Aorta (tissue), 5 donors: ENCODE results near the gene NR2C2. TPM values are rescaled to one million over a fixed set of nuclear protein-coding genes. Genes with fewer than 3 reads are reported as not detected.
"Not testable (repeated sequence)": the region's sequence is repeated elsewhere in the genome, so short reads cannot be mapped to it uniquely, and the experiment has no call there.

Experiments
- ATAC-seq: fragments of 200-7000 bp; cut with Tn5 transposase; one replicate; pipeline ENCODE4 v1.9.1; 2022; ENCODE audit warnings: moderate library complexity; ENCODE audit not compliant: low FRiP score
- DNase-seq, 2 donors: peaks; one replicate each; pipeline ENCODE4 v3.0.0-alpha.2; 2020
- H3K27ac ChIP-seq, 2 donors: one replicate each; pipeline ENCODE4 v1.5.1; 2013; ENCODE audit warnings: low read length in 2 of 2, mild to moderate bottlenecking in 2 of 2, moderate library complexity in 2 of 2, control low read depth in 1 of 2, inconsistent platforms in 1 of 2, low read depth in 1 of 2
- H3K27me3 ChIP-seq, 2 donors: one replicate each; pipeline ENCODE4 v1.6.1; 2013; ENCODE audit warnings: control low read depth in 1 of 2, low read length in 1 of 2, mild to moderate bottlenecking in 1 of 2, moderate library complexity in 1 of 2; ENCODE audit not compliant: insufficient read depth in 2 of 2, control insufficient read depth in 1 of 2
- H3K36me3 ChIP-seq, 2 donors: one replicate each; pipeline ENCODE4 v1.6.1; 2013; ENCODE audit warnings: control low read depth in 1 of 2, low read length in 1 of 2, mild to moderate bottlenecking in 1 of 2; ENCODE audit not compliant: insufficient read depth in 2 of 2, control insufficient read depth in 1 of 2
- H3K4me1 ChIP-seq, 2 donors: one replicate each; pipeline ENCODE4 v1.6.1; 2013; ENCODE audit warnings: low read length in 2 of 2, control low read depth in 1 of 2, mild to moderate bottlenecking in 1 of 2, moderate library complexity in 1 of 2; ENCODE audit not compliant: insufficient read depth in 2 of 2, control insufficient read depth in 1 of 2
- H3K4me3 ChIP-seq, 2 donors: one replicate each; pipeline ENCODE4 v1.5.1; 2013; ENCODE audit warnings: low read length in 2 of 2, control low read depth in 1 of 2, mild to moderate bottlenecking in 1 of 2
- H3K9me3 ChIP-seq: one replicate; pipeline ENCODE4 v1.6.1; 2013; ENCODE audit warnings: mild to moderate bottlenecking, low read length; ENCODE audit not compliant: control insufficient read depth
- WGBS, 2 donors: extraction: QIAGEN DNeasy Blood & Tissue Kit; methylation state at CpG; one replicate each; pipeline ENCODE4 v1.1.7; 2013; 5-methylcytosine and 5-hydroxymethylcytosine counted together
- intact Hi-C, 2 donors: fragments of 100-400 bp; cut with DNase I; formaldehyde crosslinking; loops; one replicate each; pipeline versions ENCODE4 v1.14.2 to v1.15.0; 2022
- long read RNA-seq, 2 donors: library from polyadenylated mRNA; unstranded; transcript quantifications; one replicate each; pipeline ENCODE4 v2.0.0, GENCODE V29; 2020 to 2021
- polyA plus RNA-seq, 2 donors: library from polyadenylated mRNA; stranded (reverse); fragments of 200-250 nt; gene quantifications; one replicate each; pipeline ENCODE4 v1.2.3, GENCODE V29; 2013
- total RNA-seq, 2 donors: library from RNA; stranded (reverse); fragmentation: NEBNext Ultra II Directional; extraction: Animal tissue kit (Norgen Biotek cat#: 25700); gene quantifications; one replicate each; pipeline ENCODE4 v1.2.1, GENCODE V29; 2021
- donor health status: healthy with polysubstance abuse.
- donor health status: Bipolar disorder and iron deficiency.
- donor health status: DM: no; HTN: no; CAD: no.
- donor health status: DM: no; HTN: no; CAD: no.
- donor health status: DM: yes; HTN: yes; CAD: no.

NR2C2 gene
- total RNA-seq: 10 to 100 TPM; 51.8 to 55.7 TPM
- 10 to 100 TPM in 1 of 2 donors, 1 to 10 TPM in 1; 4.3 to 13.0 TPM for polyA plus RNA-seq
- long read RNA-seq, donor 1, partial matches to known transcripts: 2 of 14 reads
- long read RNA-seq, donor 1, other reads (novel, unspliced or antisense): 10 of 14 reads
- long read RNA-seq, donor 2, partial matches to known transcripts: 3 of 21 reads
- long read RNA-seq, donor 2, other reads (novel, unspliced or antisense): 17 of 21 reads

- no peaks in the 10 kb centered on the region for H3K9me3 ChIP-seq
- peak; percentile 84 for ATAC-seq
- intact Hi-C loops: loop anchor here in 1 of 2 donors (1.0 to 10.0 kb wide), 2 partner anchors 258 to 296 kb away; partner anchors contain the start of genes CAPN7 and CCDC174
- no peaks in the 10 kb centered on the region for H3K27me3 ChIP-seq
- H3K36me3 ChIP-seq: no peaks in the 10 kb centered on the region
- 0 to 1% methylated on average over 56 to 108 of the region's 108 CpGs for WGBS, 2 donors
- peak within 1 kb of the TSS; percentile 85 to 99 for H3K27ac ChIP-seq
- DNase-seq: peak; percentile 93 to 96
- H3K4me3 ChIP-seq: peak within 1 kb of the TSS; percentile 93 to 97
- peaks cover 0 to 7% of the 10 kb centered on the region in 2 donors for H3K4me1 ChIP-seq
Measured at GRCh38 chr3:14947100-14947885, at the start of gene NR2C2. TSS of gene NR2C2 (plus strand) at chr3:14947583. CDS start at chr3:15003915, 56,332 bp downstream.

- ATAC-seq: no peak
- DNase-seq: no peak
- WGBS, 2 donors: 75 to 80% methylated on average over 7 of the region's 7 CpGs
- Histone ChIP-seq H3K9me3 (no peaks in the 10 kb centered on the region), H3K4me3 (no peak overlapping the region), H3K27me3 (peaks cover 0 to 3% of the 10 kb centered on the region in 2 donors), H3K27ac (no peak overlapping the region), H3K4me1 (no peaks in the 10 kb centered on the region), H3K36me3 (no peaks in the 10 kb centered on the region)
- intact Hi-C loops: no loop called here
Measured at GRCh38 chr3:14898929-14899328, 48.5 kb upstream of the NR2C2 start.

GRCh38 chr3:14899993-14900618 lies 47.3 kb upstream of the NR2C2 start:
- H3K9me3 ChIP-seq: no peaks in the 10 kb centered on the region
- ATAC-seq (no peak), DNase-seq (no peak)
- H3K27me3 ChIP-seq: peaks cover 0 to 3% of the 10 kb centered on the region in 2 donors
- H3K4me1 ChIP-seq: no peaks in the 10 kb centered on the region
- intact Hi-C loops: no loop called here
- H3K27ac ChIP-seq: no peak overlapping the region
- H3K4me3 ChIP-seq: no peak overlapping the region
- no peaks in the 10 kb centered on the region for H3K36me3 ChIP-seq
- 90 to 91% methylated on average over 9 of the region's 9 CpGs for WGBS, 2 donors

GRCh38 chr3:14900881-14901873 lies 46.2 kb upstream of the NR2C2 start:
- intact Hi-C loops: no loop called here
- Histone ChIP-seq H3K4me3 (no peak overlapping the region), H3K36me3 (no peaks in the 10 kb centered on the region), H3K4me1 (no peaks in the 10 kb centered on the region), H3K9me3 (no peaks in the 10 kb centered on the region), H3K27me3 (peaks cover 0 to 3% of the 10 kb centered on the region in 2 donors), H3K27ac (no peak overlapping the region)
- DNase-seq (no peak), ATAC-seq (peak; percentile 16)
- WGBS, 2 donors: 76 to 81% methylated on average over 14 to 15 of the region's 15 CpGs

DNA sequence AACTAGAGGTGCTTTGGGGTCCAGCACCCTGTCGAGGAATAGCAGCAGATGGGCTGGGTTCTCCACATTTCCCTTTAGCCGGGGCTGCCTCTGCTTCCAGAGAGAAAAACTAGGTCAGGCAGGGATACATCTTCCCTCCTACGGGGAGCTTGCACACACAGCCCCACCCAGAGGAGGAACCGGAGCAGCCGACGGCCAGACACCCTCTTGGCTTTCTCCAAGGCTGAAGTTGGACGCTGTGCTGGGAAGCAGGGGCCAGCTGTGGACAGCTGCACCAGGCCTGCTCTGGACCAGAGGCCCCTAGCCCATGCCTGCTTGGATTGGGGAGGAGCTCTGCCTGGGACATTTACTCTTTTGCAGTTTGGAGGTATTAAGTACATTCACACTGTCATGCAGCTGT lies 44.7 kb upstream of the NR2C2 start:
- no peaks in the 10 kb centered on the region for H3K9me3 ChIP-seq
- H3K4me1 ChIP-seq: no peaks in the 10 kb centered on the region
- H3K36me3 ChIP-seq: no peaks in the 10 kb centered on the region
- WGBS, 2 donors: 27 to 28% methylated on average over 7 of the region's 7 CpGs
- intact Hi-C loops: no loop called here
- DNase-seq (peak in 1 of 2 donors; percentile 64), ATAC-seq (peak; percentile 71)
- H3K27me3 ChIP-seq: peaks cover 0 to 3% of the 10 kb centered on the region in 2 donors
- no peak overlapping the region for H3K4me3 ChIP-seq
- H3K27ac ChIP-seq: no peak overlapping the region

DNA sequence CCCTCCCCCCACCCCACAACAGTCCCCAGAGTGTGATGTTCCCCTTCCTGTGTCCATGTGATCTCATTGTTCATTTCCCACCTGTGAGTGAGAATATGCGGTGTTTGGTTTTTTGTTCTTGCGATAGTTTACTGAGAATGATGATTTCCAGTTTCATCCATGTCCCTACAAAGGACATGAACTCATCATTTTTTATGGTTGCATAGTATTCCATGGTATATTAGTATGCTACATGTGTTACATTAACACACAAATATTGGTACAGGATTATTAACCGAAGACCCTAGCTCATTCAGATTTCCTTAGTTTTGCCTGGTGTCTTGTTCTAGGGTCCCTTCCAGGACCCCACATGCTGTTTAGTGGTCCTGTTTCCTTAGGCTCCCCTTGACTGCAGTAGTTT lies 43.9 kb upstream of the NR2C2 start:
- H3K27ac ChIP-seq, ATAC-seq, H3K9me3 ChIP-seq, H3K4me1 ChIP-seq, H3K36me3 ChIP-seq, H3K27me3 ChIP-seq, H3K4me3 ChIP-seq, intact Hi-C loops, DNase-seq: not testable (repeated sequence)
- WGBS, 2 donors: 97 to 100% methylated on average over 1 of the region's 3 CpGs

DNA sequence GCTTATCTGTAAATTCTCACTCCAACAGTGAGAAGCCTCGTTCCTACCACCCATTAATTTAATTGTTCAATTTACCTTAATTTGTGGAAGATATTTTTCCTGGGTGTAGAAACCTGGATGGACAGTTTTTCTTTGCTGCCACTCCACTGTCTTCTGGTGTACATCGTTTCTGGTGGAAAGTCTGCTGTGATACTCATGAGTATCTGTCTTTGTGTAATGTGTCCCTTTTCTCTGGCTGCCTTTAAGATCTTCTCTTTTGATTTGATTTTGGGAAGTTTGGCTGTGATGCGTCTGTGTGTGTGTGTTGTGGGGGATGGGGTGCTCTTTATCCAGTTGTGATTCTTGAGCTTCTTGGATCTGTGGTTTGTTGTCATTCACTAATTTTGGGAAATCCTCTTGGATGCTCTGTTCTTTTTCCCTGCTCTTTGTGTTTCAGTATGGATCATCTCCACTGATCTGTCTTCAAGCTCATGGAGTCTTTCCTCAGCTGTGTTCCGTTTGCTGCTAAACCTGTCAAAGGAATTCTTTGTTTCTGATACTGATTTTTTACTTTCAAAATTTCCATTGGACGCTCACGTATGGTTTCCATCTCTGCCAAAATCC lies 42.2 kb upstream of the NR2C2 start:
- H3K36me3 ChIP-seq: no peaks in the 10 kb centered on the region
- DNase-seq (no peak), ATAC-seq (no peak)
- no peak overlapping the region for H3K4me3 ChIP-seq
- H3K9me3 ChIP-seq: no peaks in the 10 kb centered on the region
- H3K4me1 ChIP-seq: no peaks in the 10 kb centered on the region
- no peak overlapping the region for H3K27ac ChIP-seq
- WGBS, 2 donors: 93 to 95% methylated on average over 6 of the region's 6 CpGs
- H3K27me3 ChIP-seq: peaks cover 0 to 3% of the 10 kb centered on the region in 2 donors
- intact Hi-C loops: no loop called here
